Middle frontal gyrus (tissue), 1 donor: ENCODE results near the gene ZBTB26.

Experiments used
- DNase-seq: peaks from one replicate; pipeline ENCODE4 v3.0.0-alpha.2; 2015; ENCODE audit warnings: low spot score; ENCODE audit errors: extremely low spot score

ZBTB26 gene

GRCh38 chr9:122931226-122932121, at the start of gene ZBTB26:
Gene ZBTB26, minus strand, starts transcription at chr9:122931512. Its CDS starts 11,578 bp downstream, at chr9:122919934.
- peak; percentile 92 for DNase-seq

GRCh38 chr9:122978601-122979000, 47.3 kb upstream of the ZBTB26 start:
- no peak for DNase-seq

GRCh38 chr9:122975196-122975595, 43.9 kb upstream of the ZBTB26 start:
- no peak for DNase-seq

GRCh38 chr9:122961139-122961538, 29.8 kb upstream of the ZBTB26 start:
- no peak for DNase-seq

GRCh38 chr9:122955961-122956360, 24.6 kb upstream of the ZBTB26 start:
- DNase-seq, result no peak

GRCh38 chr9:122954253-122954691, 23.0 kb upstream of the ZBTB26 start:
- DNase-seq, result no peak

- no peak for DNase-seq
These were observed 19.7 kb upstream of the ZBTB26 start for GRCh38 chr9:122951056-122951455.

- DNase-seq, result no peak
These were observed 19.0 kb upstream of the ZBTB26 start for GRCh38 chr9:122950263-122950662.

GRCh38 chr9:122949696-122950095, 18.4 kb upstream of the ZBTB26 start:
- DNase-seq, result no peak

- no peak for DNase-seq
These were observed 17.0 kb upstream of the ZBTB26 start for GRCh38 chr9:122948313-122948712.

- DNase-seq, result no peak
These were observed 15.2 kb upstream of the ZBTB26 start for GRCh38 chr9:122946461-122947005.

GRCh38 chr9:122944960-122945888, 13.9 kb upstream of the ZBTB26 start:
- DNase-seq, result no peak

- DNase-seq, result no peak
These were observed 10.4 kb upstream of the ZBTB26 start for GRCh38 chr9:122941582-122942234.

- DNase-seq, result peak; percentile 96
These were observed 9.7 kb upstream of the ZBTB26 start, which contains the start of gene RABGAP1 for GRCh38 chr9:122940749-122941581. Gene RABGAP1, plus strand, starts transcription at chr9:122941020. Its CDS starts 16,040 bp downstream, at chr9:122957060.

GRCh38 chr9:122940454-122940748, 9.1 kb upstream of the ZBTB26 start:
- DNase-seq, result no peak

GRCh38 chr9:122939601-122940000, 8.3 kb upstream of the ZBTB26 start:
- DNase-seq, result no peak

GRCh38 chr9:122936883-122937282, 5.6 kb upstream of the ZBTB26 start:
- no peak for DNase-seq

GRCh38 chr9:122936464-122936863, 5.2 kb upstream of the ZBTB26 start:
- no peak for DNase-seq

- no peak for DNase-seq
These were observed 629 bp downstream of the ZBTB26 start for GRCh38 chr9:122930541-122931225.
